PFSK-1 (cell line): Measurements from ENCODE around the gene RMND5A.

Experiments
- POLR2AphosphoS5 ChIP-seq: IDR thresholded peaks from 2 replicates; pipeline ENCODE4 v1.6.1; 2012; ENCODE audit warnings: low read depth, mild to moderate bottlenecking, control low read depth, low read length, moderate library complexity
- TAF1 ChIP-seq: IDR thresholded peaks from 2 replicates; pipeline ENCODE4 v1.6.1; 2012; ENCODE audit warnings: low read length, control low read depth, borderline replicate concordance; ENCODE audit not compliant: insufficient read depth

- TF ChIP-seq POLR2AphosphoS5 (no peak), TAF1 (no peak)
These were observed 45.0 kb upstream of the RMND5A start for GRCh38 chr2:86675104-86675503.
